ENCODE measurements around the gene E2F8.

Gene E2F8

GRCh38 chr11:19220903-19221724, 19.6 kb downstream of the E2F8 start:
- DNase-seq (ENCODE audit: low read depth in 1 of 2, low spot score in 1 of 2), result no peak

- DNase-seq (ENCODE audit: low read depth in 1 of 2, low spot score in 1 of 2), result no peak
Observed at GRCh38 chr11:19218786-19219460, 21.8 kb downstream of the E2F8 start.

DNA sequence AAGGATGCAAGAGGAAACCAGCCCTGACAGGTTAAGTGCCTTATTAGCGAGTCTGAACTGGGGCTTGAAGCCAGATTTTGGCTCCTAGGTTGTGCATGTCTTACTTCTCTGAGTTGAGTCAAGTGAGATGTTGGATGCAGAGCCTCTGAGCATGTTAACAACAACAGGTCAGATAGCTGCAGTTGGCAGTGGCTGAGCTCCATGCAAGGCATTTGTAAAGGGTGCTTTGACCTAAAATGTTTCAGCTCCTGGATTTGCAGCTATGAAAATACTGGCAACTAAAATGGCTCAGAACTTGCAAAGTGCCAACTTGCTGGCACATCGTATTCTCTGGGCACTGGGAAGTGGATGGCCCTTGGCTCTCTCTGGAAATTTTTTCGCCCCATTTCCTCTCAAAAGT, 22.5 kb downstream of the E2F8 start:
- DNase-seq (ENCODE audit: low read depth in 1 of 2, low spot score in 1 of 2), result no peak

DNA sequence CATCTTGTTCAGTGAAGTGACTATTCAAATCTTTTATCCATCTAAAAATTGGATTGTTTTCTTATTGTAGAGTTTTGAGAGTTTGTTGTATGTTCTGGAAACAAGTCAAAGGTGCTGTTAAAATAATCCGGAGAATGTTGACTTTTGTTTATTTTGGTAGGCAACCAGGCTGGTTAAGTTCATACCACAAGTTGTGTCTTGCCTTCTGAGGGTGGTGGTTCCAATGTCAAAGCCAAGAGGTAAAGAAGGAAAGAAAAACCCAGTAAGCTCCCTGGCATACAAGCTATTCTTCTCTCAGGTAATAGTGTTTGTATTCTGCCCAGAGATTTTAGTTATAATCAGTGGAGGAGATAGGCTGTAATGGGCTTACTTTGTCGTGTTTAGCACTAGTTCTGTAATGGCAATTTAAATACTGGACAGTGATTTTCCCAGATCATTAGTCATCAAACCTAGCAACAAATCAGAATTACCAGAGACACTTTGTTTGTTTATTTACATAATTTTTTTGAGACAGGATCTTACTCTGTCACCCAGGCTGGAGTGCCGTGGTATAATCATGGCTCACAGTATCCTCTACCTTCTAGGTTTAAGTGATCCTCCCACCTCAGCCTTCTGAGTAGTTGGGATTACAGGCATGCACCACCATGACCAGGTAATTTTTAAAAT, 23.9 kb downstream of the E2F8 start:
- no peak for DNase-seq (ENCODE audit: low read depth in 1 of 2, low spot score in 1 of 2)

- no peak for DNase-seq (ENCODE audit: low read depth in 1 of 2, low spot score in 1 of 2)
Observed at GRCh38 chr11:19216021-19216420, 24.7 kb downstream of the E2F8 start.

DNA sequence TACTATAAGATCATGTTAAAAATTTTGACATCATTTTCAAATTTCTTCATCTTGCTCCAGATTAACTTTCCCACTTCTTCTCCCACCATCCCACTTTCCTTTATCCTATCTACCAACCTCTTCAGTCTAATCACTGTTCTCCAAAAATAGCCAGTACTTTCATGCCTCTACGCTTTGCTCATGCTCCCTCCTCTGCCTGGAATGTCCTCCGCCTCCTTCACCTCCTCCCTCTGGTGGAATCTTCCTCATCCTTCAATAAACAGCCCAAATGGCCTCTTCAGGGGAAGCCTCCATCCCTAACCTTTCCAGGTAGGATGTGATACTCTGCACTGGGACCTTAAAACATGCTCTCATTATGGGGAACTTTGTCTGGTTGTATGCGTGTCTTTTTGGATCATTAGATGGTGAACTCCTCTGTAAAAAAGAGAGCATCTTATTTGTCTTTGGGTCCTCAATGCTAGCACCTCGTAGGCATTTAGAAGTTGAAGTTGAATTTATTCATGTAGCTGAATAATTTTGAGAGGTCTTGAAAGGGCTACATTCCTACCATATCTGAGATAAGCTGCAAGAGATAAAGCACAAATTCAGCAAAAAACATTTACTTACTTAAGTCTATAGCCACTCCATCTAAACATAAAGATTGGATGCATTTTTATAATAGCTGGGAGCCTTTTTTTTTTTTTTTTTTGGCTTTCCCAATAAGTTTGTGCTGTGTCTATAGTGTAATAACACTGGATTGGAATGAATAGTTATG, 31.0 kb downstream of the E2F8 start:
- DNase-seq (ENCODE audit: low read depth in 1 of 2, low spot score in 1 of 2), result no peak

- no peak for DNase-seq (ENCODE audit: low read depth in 1 of 2, low spot score in 1 of 2)
Observed at GRCh38 chr11:19208959-19209546, 31.7 kb downstream of the E2F8 start.

GRCh38 chr11:19208181-19208580, 32.6 kb downstream of the E2F8 start:
- DNase-seq (ENCODE audit: low read depth in 1 of 2, low spot score in 1 of 2), result no peak

DNA sequence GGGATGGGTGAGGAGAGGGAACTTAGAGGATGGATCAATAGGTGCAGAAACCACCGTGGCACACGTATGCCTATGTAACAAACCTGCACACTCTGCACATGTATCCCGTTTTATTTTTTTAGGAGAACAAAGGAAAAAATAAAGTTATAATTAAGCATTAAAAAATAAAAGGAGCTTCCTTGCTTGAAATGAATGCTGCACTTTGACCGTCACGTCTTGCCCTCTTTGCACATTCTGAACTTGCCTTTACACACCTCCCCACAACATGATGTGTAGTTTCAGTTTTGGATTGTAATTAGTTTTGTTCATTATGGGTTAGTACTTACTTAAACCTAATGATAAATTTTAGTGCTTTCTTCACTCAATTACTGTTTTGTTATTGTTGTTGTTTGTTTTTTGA, 35.9 kb downstream of the E2F8 start:
- DNase-seq (ENCODE audit: low read depth in 1 of 2, low spot score in 1 of 2), result no peak

- no peak for DNase-seq (ENCODE audit: low read depth in 1 of 2, low spot score in 1 of 2)
Observed at GRCh38 chr11:19201737-19202605, 38.8 kb downstream of the E2F8 start, which contains the start of gene CSRP3. CSRP3 (minus strand) TSS chr11:19201983; CDS start chr11:19192448, 9,535 bp downstream.

DNA sequence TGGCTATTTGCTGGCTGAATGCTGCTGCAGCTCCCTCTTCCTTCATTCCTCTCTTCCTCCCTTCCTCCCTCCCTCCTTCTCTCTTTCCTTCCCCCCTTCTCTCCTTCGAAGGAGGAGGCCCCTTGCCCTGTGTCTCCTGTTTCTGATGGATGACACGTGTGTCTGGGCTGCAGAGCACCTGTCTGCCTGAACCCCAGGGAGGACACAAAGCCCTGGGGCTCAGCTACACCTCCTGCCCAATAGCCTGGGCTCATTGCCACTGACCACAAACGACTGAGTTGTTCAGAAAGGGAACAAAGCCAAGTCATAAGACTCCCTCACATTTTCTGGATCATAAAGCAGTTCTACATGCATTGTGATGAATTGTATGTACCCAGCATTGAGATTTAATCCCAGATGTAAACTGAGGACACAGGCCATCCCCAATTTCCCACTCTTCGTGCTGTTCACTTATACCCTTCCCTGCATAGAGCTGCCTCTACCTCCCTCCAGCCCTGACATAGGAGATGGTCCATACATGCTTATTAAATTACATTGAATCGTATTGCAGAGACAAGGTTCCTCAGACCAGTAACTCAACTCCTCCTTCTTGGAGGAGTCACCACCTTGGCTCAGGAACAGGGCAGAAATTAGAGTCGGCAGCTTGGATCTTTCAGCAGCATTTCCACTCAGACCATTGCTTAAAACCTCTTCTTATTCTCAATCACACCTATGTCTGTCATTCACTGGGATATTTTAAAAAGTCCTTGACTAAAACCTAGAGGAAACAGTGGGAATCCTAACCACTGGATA, 40.1 kb downstream of the E2F8 start:
- no peak for DNase-seq (ENCODE audit: low read depth in 1 of 2, low spot score in 1 of 2)

GRCh38 chr11:19199771-19200170, 41.0 kb downstream of the E2F8 start:
- no peak for DNase-seq (ENCODE audit: low read depth in 1 of 2, low spot score in 1 of 2)

DNA sequence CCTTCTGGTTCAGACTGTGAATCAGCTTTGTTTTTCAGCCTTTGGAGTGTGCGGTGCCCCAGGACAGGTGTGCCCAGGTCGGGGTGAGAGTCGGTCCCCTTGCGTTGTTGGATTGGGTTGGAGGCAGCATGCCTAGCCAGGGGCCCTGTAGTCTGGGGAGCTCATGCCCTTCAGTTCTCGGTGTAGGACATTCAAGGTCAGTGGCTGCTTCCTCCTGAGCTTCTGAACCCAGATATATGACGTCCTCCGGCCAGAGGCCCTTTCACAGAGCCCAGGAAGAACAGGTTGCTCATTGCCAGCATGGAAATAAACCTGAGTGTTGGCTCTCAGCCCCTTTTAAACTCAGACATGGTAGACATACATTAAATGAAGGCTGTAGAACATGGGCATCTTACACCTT, 41.7 kb downstream of the E2F8 start:
- DNase-seq (ENCODE audit: low read depth in 1 of 2, low spot score in 1 of 2), result no peak

DNA sequence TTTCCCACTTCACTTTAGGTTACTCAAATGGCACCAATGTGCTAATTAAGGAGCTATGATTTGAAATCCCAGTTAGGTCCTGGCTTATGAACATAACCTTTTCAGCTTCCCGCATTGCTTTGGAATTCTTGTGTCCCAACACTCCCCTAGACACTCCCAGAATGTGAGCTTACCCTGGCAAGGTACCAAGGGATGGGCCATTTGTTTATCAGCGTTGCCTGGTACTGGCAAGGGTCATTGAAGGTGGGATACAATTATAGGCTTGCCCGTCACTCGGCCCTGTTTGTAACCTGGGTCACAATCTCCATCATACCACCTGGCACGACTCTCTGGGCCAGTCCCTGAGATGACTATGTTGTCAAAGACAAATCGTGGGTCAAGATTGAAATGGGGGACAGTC, 44.3 kb downstream of the E2F8 start:
- no peak for DNase-seq (ENCODE audit: low read depth in 1 of 2, low spot score in 1 of 2)

DNA sequence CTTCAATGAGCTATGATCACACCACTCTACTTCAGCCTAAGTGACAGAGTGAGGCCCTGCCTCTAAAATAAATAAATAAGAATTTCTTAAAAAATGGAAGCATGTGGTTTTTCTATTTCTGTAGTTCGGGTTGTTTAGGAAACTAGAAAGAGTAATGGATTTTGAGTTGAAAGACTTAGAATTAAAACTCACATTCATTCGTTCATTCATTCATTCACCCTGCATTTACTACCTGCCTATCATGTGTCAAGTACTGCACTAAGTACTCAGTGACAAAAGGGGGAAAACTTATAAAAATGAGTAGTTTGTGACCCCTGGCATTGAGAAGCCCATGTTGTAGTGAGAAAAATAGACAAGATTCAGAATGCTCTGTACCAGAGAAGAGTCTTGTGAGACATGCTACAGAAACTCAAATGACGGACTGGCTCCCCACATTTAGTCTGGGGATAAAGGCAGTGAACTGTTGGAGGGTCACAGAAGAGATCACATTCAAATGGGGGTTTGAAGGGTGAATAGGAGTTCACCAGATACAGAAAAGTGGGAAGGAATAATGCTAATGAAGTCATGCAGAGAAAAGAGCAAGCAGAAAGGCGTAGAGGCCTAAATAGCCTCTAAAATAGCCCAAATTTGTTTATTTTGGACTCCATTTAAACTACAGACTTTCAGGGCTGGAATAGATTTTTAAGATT, 46.0 kb downstream of the E2F8 start:
- DNase-seq (ENCODE audit: low read depth in 1 of 2, low spot score in 1 of 2), result no peak

DNA sequence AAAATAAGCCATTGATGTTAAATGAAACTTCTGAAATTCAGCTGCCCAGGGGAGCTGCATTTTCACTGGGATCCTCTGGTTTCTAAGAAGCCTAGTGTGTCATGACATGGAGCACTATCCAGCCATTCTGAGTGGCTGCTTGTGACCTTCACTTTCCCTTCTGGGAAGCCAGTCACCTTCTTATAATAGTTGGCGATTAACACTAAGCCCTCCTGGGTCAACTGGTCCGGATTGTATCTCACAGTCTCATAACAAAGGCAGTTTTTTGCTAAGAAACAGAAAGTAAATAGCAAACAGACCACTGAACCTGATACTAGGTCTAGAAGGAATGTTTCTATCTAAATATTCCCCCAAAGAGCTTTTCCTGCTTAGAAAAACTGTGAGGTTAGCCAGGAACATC, 46.8 kb downstream of the E2F8 start:
- DNase-seq (ENCODE audit: low read depth in 1 of 2, low spot score in 1 of 2), result no peak

GRCh38 chr11:19191530-19192169, 49.1 kb downstream of the E2F8 start:
- DNase-seq (ENCODE audit: low read depth in 1 of 2, low spot score in 1 of 2), result no peak

DNA sequence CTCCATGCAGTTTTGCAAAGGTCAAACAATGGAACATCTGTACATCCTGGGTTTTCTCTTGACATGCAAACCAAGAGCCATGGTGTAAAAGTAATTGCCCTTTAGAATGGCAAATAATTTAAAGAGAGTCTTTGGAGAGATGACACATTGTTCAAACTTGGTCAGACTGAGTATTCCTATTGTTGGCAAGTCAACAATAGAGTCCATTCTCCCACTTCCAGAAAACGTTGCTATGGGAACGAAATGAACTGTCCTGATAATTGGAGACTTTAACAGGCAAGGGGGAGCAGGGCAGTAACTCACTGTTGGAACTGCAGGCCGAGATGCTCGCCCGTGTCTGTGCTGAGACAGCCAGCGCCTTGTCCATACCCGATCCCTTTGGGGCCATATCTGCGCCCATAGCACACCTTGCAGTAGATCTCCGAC, 52.9 kb downstream of the E2F8 start:
- DNase-seq (ENCODE audit: low read depth in 1 of 2, low spot score in 1 of 2), result no peak

Data from activated T-helper 1 cell treated with anti-CD3 and anti-CD28 coated beads, Interleukin-2, amount 50 U/mL, for 16 hours (primary cell).